NCI-H1105 treated with DMSO at 0.1 percent for 48 hours (cell line): ENCODE results near the gene RBM10.

ENCODE experiments used
- DNase-seq: peaks from one replicate; lab custom pipeline; 2025; lab: John Stamatoyannopoulos, UW

RBM10 gene

DNA sequence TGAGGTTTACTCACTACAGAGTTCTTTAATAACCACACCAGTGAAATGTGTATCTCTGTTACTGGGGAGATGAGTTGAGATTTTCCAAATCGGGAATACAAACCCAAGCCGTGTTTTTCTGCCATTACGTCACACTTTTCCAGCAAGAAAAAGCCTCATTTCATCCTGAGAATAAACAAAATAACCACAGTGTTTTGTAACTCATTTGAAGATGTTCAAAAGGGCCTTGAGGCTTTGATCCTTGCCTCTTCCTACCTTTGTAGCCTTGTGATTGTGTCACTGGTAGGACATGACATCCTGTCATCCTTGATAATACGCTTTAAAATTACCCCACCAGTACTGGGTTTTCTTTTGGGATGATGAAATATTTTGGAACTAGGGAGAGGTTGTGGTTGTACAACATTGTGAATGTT, 90.7 kb downstream of the RBM10 start:
- DNase-seq: no peak
